Activated CD8-positive, alpha-beta memory T cell treated with anti-CD3 and anti-CD28 coated beads for 48 hours (primary cell): ENCODE measurements around the gene RAPGEF6.
"Not testable (repeated sequence)": the region's sequence is repeated elsewhere in the genome, so short reads cannot be mapped to it uniquely, and the experiment has no call there.

ENCODE experiments used
- DNase-seq, 3 experiments: peaks; one replicate each; pipeline ENCODE4 v3.0.0-alpha.2; 2020; ENCODE audit warnings: low read depth in 2 of 3, low spot score in 2 of 3

Gene RAPGEF6

GRCh38 chr5:131608597-131608996 lies 26.4 kb downstream of the RAPGEF6 start:
- DNase-seq: no peak

DNA sequence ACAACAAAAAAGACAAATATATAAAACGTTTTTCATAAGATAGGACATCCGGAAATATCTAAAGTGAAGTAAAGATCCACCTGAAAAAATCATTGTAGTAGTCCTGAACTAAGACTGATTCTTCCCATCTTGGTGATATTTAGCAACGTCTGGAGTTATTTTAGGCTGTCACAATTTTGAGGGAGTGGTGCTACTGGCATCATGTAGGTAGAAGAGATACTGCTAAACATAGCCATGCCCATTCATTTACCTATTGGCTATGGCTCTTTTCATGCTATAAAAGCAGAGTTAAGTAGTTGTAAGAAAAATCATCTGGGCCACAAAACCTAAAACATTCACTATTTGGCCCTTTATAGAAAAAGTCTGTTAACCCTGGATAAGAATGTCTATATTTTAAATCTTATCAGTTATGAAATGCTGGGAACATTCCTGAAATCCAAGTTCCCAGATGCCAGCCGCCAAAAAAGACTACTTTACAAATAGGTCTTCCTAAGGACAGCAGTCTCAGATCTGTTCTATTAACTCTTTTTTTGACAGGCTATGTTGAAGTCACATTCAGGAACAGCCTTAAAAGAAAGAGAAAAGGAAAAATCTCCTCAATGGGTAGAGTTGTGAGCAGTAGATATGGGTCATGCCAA lies 27.0 kb downstream of the RAPGEF6 start:
- no peak for DNase-seq

GRCh38 chr5:131607418-131607817 lies 27.6 kb downstream of the RAPGEF6 start:
- no peak for DNase-seq

DNA sequence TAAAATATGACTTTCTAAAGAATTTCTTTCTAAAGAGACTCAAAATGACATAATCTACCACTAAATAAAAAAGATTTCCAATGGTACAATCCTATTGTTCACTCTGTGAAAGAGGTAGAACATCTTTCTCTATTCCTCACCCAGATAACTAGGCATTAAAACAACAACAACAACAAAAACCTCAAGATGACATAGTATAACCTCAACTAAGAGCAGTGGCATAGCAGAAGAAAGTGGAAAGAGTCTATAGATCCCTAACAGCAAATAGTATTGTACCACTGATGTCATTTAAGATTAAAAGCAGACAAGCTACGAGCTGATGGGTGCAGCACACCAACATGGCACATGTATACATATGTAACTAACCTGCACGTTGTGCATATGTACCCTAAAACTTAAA lies 29.9 kb downstream of the RAPGEF6 start:
- no peak for DNase-seq

- DNase-seq: no peak
Measured at GRCh38 chr5:131595088-131596033, 39.7 kb downstream of the RAPGEF6 start.

GRCh38 chr5:131593921-131594320 lies 41.1 kb downstream of the RAPGEF6 start:
- no peak for DNase-seq

DNA sequence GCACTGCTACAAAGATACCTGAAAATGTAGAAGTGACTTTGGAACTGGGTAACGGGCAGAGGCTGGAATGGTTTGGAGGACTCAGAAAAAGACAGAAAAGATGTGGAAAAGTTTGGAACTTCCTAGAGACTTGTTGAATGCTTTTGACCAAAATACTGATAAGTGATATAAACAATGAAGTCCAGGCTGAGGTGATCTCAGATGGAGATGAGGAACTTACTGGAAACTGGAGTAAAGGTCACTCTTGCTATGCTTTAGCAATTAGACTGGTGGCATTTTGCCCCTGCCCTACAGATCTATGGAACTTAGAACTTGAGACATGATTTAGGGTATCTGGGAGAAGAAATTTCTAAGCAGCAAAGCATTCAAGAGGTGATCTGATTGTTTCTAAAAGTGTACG lies 41.6 kb downstream of the RAPGEF6 start:
- not testable (repeated sequence) for DNase-seq

DNA sequence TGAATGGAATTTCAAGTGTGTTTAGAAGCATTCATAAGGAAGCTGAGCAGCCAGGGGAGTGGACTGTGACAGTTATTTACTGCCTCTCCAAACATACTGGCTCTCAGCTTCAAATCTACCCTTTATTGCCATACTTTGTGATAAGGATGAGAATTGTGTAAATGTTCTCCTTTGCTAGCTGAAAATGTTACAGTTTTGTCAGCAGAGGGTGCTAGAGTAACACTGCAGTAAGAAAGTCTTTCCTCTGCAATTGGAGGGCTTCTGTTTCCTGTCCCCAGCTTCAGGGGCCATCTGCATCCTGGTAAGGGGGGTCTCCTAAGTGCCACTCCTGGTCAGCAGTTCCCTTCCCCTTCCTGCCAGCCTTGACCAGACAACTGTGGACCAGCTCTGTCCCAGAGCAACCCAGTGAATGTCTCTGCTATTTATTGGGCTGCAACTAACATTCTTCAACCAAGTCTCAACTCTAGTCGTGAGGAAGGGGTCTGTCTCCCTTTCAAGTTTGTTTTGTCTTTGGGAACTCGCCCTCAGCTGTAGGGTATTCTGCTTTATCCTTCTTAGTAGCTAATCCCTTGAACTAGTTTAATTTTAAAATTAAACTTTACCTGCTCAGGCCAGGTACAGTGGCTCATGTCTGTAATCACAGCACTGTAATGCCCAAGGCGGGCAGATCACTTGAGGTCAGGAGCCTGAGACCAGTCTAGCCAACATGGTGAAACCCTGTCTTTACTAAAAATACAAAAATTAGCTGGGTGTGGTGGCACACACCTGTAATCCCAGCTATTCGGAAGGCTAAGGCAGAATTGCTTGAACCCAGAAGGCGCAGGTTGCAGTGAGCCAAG lies 45.3 kb downstream of the RAPGEF6 start:
- DNase-seq: no peak

- DNase-seq: no peak
Measured at GRCh38 chr5:131587541-131587940, 47.5 kb downstream of the RAPGEF6 start.

- DNase-seq: no peak
Measured at GRCh38 chr5:131581702-131582101, 53.3 kb downstream of the RAPGEF6 start.

DNA sequence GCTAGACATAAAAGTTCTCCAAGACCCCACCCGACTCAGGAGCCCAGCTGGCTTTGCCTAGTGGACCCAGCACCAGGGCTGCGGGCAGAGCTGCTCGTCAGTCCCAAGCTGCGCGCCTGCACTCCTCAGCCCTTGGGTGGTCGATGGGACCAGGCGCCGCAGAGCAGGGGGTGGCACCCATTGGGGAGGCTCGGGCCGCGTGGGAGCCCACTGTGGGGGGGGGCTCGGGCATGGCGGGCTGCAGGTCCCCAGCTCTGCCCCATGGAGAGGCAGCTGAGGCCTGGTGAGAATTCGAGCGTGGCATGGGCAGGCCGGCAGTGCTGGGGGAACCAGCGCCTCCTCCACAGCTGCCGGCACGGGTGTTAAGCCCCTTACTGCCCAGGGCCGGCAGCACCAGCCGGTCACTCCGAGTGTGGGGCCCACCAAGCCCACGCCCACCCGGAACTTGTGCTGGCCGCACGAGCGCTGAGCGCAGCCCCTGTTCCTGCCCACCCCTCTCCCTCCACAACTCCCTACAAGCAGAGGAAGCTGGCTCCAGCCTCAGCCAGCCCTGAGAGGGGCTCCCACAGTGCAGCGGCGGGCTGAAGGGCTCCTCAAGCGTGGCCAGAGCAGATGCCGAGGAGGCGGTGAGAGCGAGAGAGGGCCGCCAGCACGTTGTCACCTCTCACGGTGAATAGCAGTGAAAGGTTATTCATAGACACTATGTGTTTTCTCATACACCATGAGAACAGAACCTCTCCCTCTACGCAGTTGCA lies 54.9 kb downstream of the RAPGEF6 start:
- DNase-seq: no peak

- DNase-seq: no peak
Measured at GRCh38 chr5:131575660-131576227, 59.3 kb downstream of the RAPGEF6 start.

- DNase-seq: no peak
Measured at GRCh38 chr5:131571669-131572168, 63.3 kb downstream of the RAPGEF6 start.

GRCh38 chr5:131570757-131571156 lies 64.3 kb downstream of the RAPGEF6 start:
- no peak for DNase-seq

DNA sequence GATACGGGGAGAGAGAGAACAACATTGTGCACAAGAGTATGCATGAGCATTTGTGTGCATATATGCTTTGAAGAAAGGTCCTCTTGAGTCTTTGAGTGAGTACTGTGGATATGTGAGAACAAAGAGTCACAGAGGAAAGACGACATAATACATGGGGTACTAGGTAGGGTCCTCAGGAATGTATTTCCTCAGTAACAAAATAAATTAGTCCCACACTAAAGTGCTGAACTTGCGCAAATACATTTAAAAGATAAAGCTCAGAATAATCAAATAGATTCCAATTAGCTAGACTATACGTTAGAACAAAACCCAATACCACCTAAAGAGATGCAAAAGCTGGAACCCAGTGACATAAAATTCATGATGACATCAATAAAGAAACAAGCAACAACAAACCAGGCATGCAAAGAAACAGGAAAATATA lies 70.8 kb downstream of the RAPGEF6 start:
- no peak for DNase-seq

DNA sequence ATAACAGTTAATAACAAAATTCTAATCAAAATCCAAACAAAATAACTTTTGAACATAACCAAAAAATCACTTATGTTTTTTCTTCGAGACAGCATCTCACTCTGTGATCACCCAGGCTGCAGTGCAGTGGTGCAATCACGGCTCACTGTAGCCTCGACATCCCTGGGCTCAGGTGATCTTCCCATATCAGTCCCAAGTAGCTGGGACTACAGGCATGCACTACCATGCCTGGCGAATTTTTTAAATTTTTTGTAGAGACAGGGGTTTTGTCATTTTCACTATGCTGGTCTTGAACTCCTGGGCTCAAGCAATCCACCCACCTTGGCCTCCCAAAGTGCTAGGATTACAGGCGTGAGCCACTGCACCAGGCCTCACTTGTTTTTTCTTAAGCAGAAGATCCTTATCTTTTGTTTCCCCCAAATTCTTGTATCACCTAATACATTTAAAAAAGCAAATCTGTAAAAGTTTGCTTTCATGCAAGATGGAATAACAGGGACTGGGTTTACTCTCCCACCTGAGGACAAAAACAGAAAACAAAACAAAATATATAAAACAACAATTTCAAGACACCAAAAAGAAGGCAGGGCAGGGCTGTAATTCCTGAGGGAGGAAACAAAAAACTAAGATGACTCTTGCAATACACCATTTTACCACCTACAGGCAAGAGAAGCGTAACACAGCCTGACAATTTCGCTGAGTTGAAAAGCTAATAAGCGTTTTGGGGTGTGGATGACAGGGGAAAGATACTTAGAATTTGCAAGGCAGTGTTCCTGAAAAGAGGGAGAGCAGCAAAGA lies 71.4 kb downstream of the RAPGEF6 start:
- DNase-seq: no peak

GRCh38 chr5:131550606-131551005 lies 84.4 kb downstream of the RAPGEF6 start:
- DNase-seq: no peak

DNA sequence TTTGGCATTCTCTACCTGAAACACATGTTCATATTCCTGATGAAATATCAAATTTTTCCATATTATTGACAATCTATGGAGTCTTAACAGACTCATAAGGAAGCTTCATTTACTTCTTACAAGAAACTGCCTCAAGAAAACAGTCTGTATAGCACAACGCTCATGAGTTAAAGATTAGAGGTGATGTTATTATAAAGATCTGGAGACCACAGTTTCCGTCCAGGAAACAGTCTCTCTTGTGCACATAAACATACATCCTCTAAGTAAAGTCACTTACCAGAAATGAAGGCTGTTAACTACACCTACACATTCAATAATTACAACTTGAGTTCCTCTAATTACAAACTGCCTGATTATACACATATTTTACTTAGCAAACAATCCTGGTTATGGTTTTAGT lies 86.9 kb downstream of the RAPGEF6 start:
- no peak for DNase-seq

- no peak for DNase-seq
Measured at GRCh38 chr5:131545845-131546244, 89.2 kb downstream of the RAPGEF6 start.
